GM12891 (cell line): ENCODE measurements around the gene LDLRAD3.

Experiments
- POLR2AphosphoS5 ChIP-seq: IDR thresholded peaks from 2 replicates; pipeline ENCODE4 v1.6.1; 2011; ENCODE audit warnings: low read depth, low read length, control low read depth
- TAF1 ChIP-seq: IDR thresholded peaks from 2 replicates; pipeline ENCODE4 v1.6.1; 2011; ENCODE audit warnings: low read depth, low read length, control low read depth

DNA sequence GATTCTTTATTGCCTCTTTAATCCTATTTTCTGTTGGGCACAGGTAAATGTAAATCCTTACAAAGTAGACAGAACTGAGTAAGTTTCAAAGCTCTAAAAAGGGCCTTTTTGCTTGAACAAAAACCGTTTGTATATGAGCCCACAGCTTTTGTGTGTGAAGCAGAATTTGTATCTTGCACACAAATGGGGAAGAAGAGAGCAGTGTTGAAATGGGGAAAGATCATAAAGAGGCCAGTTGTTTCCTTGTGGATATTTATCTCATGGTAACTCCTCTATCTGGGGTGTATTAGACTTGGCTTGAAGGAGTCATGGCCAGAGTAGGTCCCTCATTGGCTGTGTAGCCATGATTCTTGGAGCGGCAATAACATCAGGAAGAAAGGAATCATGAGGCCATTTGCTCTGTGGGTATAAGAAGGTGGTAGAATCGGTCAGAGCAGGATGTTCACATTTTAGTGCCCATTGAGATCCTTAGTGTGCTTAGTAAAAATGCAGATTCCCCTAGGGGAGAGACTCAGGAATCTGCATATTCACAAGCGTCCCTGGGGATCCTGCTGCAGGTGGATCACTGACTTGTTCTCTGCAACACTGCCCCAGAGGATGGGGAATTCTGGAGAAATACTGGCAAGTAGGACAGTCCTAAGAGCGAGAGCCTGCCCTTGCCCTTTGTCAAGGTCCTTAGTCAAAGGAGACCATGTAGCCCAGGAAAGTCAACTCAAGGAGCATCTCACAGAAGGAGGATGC, 126.5 kb downstream of the LDLRAD3 start:
- TF ChIP-seq POLR2AphosphoS5 (no peak), TAF1 (no peak)
